Spleen (tissue), 11 donors: Measurements from ENCODE around the gene TENM4. TPM values are rescaled to one million over a fixed set of nuclear protein-coding genes. Genes with fewer than 3 reads are reported as not detected.

Source experiments
- DNase-seq: peaks from one replicate; pipeline ENCODE4 v3.0.0-alpha.2; 2020
- H3K27ac ChIP-seq, 8 donors: fragments of 200-600 bp; sonication (generic) in 7 of 8; 1 replicate in 4 of 8; 2 replicates in 4 of 8; pipeline versions ENCODE4 v1.5.0 to v1.8.0; 2016 to 2021; ENCODE audit warnings: inconsistent platforms in 4 of 8, mild to moderate bottlenecking in 4 of 8, moderate library complexity in 1 of 8
- H3K27me3 ChIP-seq, 7 donors: fragments of 200-600 bp; sonication (generic) in 6 of 7; replicated peaks in 1 of 7; 1 replicate in 4 of 7; 2 replicates in 3 of 7; pipeline versions ENCODE4 v1.5.0 to v1.8.0; 2016 to 2021; ENCODE audit warnings: inconsistent platforms in 3 of 7, mild to moderate bottlenecking in 1 of 7
- H3K36me3 ChIP-seq, 6 donors: fragments of 200-600 bp; sonication (generic) in 5 of 6; 1 replicate in 4 of 6; 2 replicates in 2 of 6; pipeline versions ENCODE4 v1.5.0 to v1.8.0; 2016 to 2021; ENCODE audit warnings: inconsistent platforms in 2 of 6
- H3K4me1 ChIP-seq, 6 donors: fragments of 200-600 bp; sonication (generic) in 5 of 6; 1 replicate in 3 of 6; 2 replicates in 3 of 6; pipeline versions ENCODE4 v1.5.0 to v1.8.0; 2016 to 2021; ENCODE audit warnings: inconsistent platforms in 3 of 6
- H3K4me3 ChIP-seq, 8 donors: fragments of 200-600 bp; sonication (generic) in 7 of 8; 1 replicate in 4 of 8; 2 replicates in 4 of 8; pipeline versions ENCODE4 v1.5.0 to v1.8.0; 2016 to 2021; ENCODE audit warnings: inconsistent platforms in 4 of 8, mild to moderate bottlenecking in 4 of 8, moderate library complexity in 2 of 8
- H3K9me3 ChIP-seq, 8 donors: fragments of 200-600 bp; sonication (generic) in 7 of 8; 1 replicate in 4 of 8; 2 replicates in 4 of 8; pipeline versions ENCODE4 v1.5.0 to v1.8.0; 2016 to 2021; ENCODE audit warnings: inconsistent platforms in 4 of 8
- CTCF ChIP-seq, 11 experiments: fragments of 200-600 bp in 7 of 11; fragments of 450-650 bp in 4 of 11; sonication (generic) in 4 of 11; IDR thresholded peaks in 8 of 11; conservative IDR thresholded peaks in 3 of 11; 1 replicate in 7 of 11; 2 replicates in 4 of 11; pipeline versions ENCODE4 v1.4.0 to v1.8.0; 2016 to 2021; ENCODE audit warnings: antibody characterized with exemption in 11 of 11, inconsistent platforms in 4 of 11, mild to moderate bottlenecking in 1 of 11
- POLR2A ChIP-seq, 3 donors: fragments of 450-650 bp; IDR thresholded peaks; one replicate each; pipeline ENCODE4 v1.5.1; 2017; ENCODE audit warnings: antibody characterized with exemption in 3 of 3, mild to moderate bottlenecking in 1 of 3
- POLR2AphosphoS5 ChIP-seq, 3 donors: sonication (generic); formaldehyde crosslinking; IDR thresholded peaks; one replicate each; pipeline ENCODE4 v1.5.1; 2017; ENCODE audit warnings: antibody characterized with exemption in 3 of 3
- WGBS, 5 donors: extraction: QIAGEN DNeasy Blood & Tissue Kit in 3 of 5; methylation state at CpG; one replicate each; pipeline versions ENCODE4 v1.1.5 to v1.1.7; 2013 to 2018; 5-methylcytosine and 5-hydroxymethylcytosine counted together
- intact Hi-C: fragments of 100-400 bp; cut with DNase I; formaldehyde crosslinking; loops from one replicate; pipeline ENCODE4 v1.15.0; 2023; ENCODE audit warnings: low total_unique reads
- polyA plus RNA-seq, 3 donors: library from polyadenylated mRNA; stranded (reverse); fragments of 200-250 nt; gene quantifications; one replicate each; pipeline ENCODE4 v1.2.1, GENCODE V29; 2013
- total RNA-seq, 7 donors: library from RNA; depleted of rRNA in 3 of 7; stranded (reverse); fragments of >200 nt in 3 of 7; fragmentation: NEBNext Ultra II Directional in 4 of 7; extraction: Animal tissue kit (Norgen Biotek cat#: 25700) in 4 of 7; gene quantifications; one replicate each; pipeline versions ENCODE4 v1.1.0 to v1.2.1, GENCODE V29; 2016 to 2021
- donor health status: healthy with polysubstance abuse.
- donor health status: DM: no; HTN: no; CAD: no; lungs with moderate emphysema.
- donor health status: DM: no; HTN: no; CAD: no.
- donor health status: Bipolar disorder and iron deficiency.
- donor health status: healthy.
- donor health status: DM: no; HTN: no; CAD: no.
- donor health status: DM: yes; HTN: yes; CAD: no.

The TENM4 gene
- total and polyA plus RNA-seq, 10 donors, result 0.09 to 4.5 (median 1.2) TPM

- Histone ChIP-seq H3K27ac (no peak overlapping the region), H3K4me1 (no peaks in the 10 kb centered on the region), H3K4me3 (no peak overlapping the region), H3K36me3 (no peaks in the 10 kb centered on the region), H3K27me3 (peaks cover 0 to 21% (median 0%) of the 10 kb centered on the region in 7 donors), H3K9me3 (no peaks in the 10 kb centered on the region)
- TF ChIP-seq POLR2AphosphoS5 (IDR thresholded peaks at IDR 0.05) (no peak), POLR2A (IDR thresholded peaks at IDR 0.05) (no peak), CTCF (IDR thresholded peaks at IDR 0.05 in 8 of 11, conservative IDR thresholded peaks at IDR 0.05 in 3 of 11) (no peak)
- intact Hi-C loops, result no loop called here
- 39 to 47% (median 41%) methylated on average over 3 of the region's 3 CpGs for WGBS, 5 donors
- DNase-seq, result no peak
These were observed 390.0 kb downstream of the TENM4 start for GRCh38 chr11:79050786-79051185.

GRCh38 chr11:79049741-79050179 lies 391.1 kb downstream of the TENM4 start:
- intact Hi-C loops, result no loop called here
- no peak for TF ChIP-seq POLR2AphosphoS5 (IDR thresholded peaks at IDR 0.05)
- no peak for TF ChIP-seq POLR2A (IDR thresholded peaks at IDR 0.05)
- TF ChIP-seq CTCF (IDR thresholded peaks at IDR 0.05 in 8 of 11, conservative IDR thresholded peaks at IDR 0.05 in 3 of 11), result no peak
- Histone ChIP-seq H3K27ac (no peak overlapping the region), H3K9me3 (no peaks in the 10 kb centered on the region), H3K4me3 (no peak overlapping the region), H3K27me3 (peaks cover 0 to 21% (median 0%) of the 10 kb centered on the region in 7 donors), H3K36me3 (no peaks in the 10 kb centered on the region), H3K4me1 (no peaks in the 10 kb centered on the region)
- DNase-seq, result no peak
- WGBS, 5 donors, result 73 to 91% (median 77%) methylated on average over 4 of the region's 4 CpGs

GRCh38 chr11:79047980-79048379 lies 392.9 kb downstream of the TENM4 start:
- no peaks in the 10 kb centered on the region for H3K36me3 ChIP-seq
- peaks cover 0 to 9% (median 0%) of the 10 kb centered on the region in 7 donors for H3K27me3 ChIP-seq
- intact Hi-C loops, result no loop called here
- no peak for TF ChIP-seq POLR2A (IDR thresholded peaks at IDR 0.05)
- TF ChIP-seq POLR2AphosphoS5 (IDR thresholded peaks at IDR 0.05), result no peak
- TF ChIP-seq CTCF (IDR thresholded peaks at IDR 0.05 in 8 of 11, conservative IDR thresholded peaks at IDR 0.05 in 3 of 11), result no peak
- no peak overlapping the region for H3K4me3 ChIP-seq
- no peak overlapping the region for H3K27ac ChIP-seq
- WGBS, 5 donors, result 88 to 100% (median 93%) methylated on average over 1 of the region's 1 CpG
- H3K9me3 ChIP-seq, result no peaks in the 10 kb centered on the region
- no peak for DNase-seq
- no peaks in the 10 kb centered on the region for H3K4me1 ChIP-seq

- Histone ChIP-seq H3K36me3 (no peaks in the 10 kb centered on the region), H3K4me3 (no peak overlapping the region), H3K27me3 (peaks cover 0 to 9% (median 0%) of the 10 kb centered on the region in 7 donors), H3K4me1 (no peaks in the 10 kb centered on the region), H3K27ac (no peak overlapping the region), H3K9me3 (no peaks in the 10 kb centered on the region)
- intact Hi-C loops, result no loop called here
- TF ChIP-seq POLR2AphosphoS5 (IDR thresholded peaks at IDR 0.05) (no peak), CTCF (IDR thresholded peaks at IDR 0.05 in 8 of 11, conservative IDR thresholded peaks at IDR 0.05 in 3 of 11) (no peak), POLR2A (IDR thresholded peaks at IDR 0.05) (no peak)
- 81 to 86% (median 84%) methylated on average over 7 of the region's 7 CpGs for WGBS, 5 donors
- no peak for DNase-seq
These were observed 393.5 kb downstream of the TENM4 start for GRCh38 chr11:79047321-79047720.
